Right atrium auricular region (tissue), 2 donors: ENCODE data around the gene ALDH1A1. TPM values are rescaled to one million over a fixed set of nuclear protein-coding genes. Genes with fewer than 3 reads are reported as not detected.
"Not testable (repeated sequence)": the region's sequence is repeated elsewhere in the genome, so short reads cannot be mapped to it uniquely, and the experiment has no call there.

Experiments
- DNase-seq: peaks from one replicate; pipeline ENCODE4 v3.0.0-alpha.2; 2019; ENCODE audit warnings: low spot score
- H3K27ac ChIP-seq, 2 donors: fragments of 200-600 bp; sonication (generic); 1 replicate in 1 of 2; 2 replicates in 1 of 2; pipeline ENCODE4 v1.5.1; 2016 to 2019
- H3K27me3 ChIP-seq, 2 donors: fragments of 200-600 bp; sonication (generic); one replicate each; pipeline versions ENCODE4 v1.5.1 to v1.6.0; 2017 to 2019
- H3K36me3 ChIP-seq: fragments of 200-600 bp; sonication (generic); one replicate; pipeline ENCODE4 v1.5.1; 2016
- H3K4me1 ChIP-seq, 2 donors: fragments of 200-600 bp; sonication (generic); one replicate each; pipeline versions ENCODE4 v1.5.1 to v1.6.0; 2017 to 2019
- H3K4me3 ChIP-seq, 2 donors: fragments of 200-600 bp; sonication (generic); 1 replicate in 1 of 2; 2 replicates in 1 of 2; pipeline ENCODE4 v1.5.1; 2017 to 2019; ENCODE audit warnings: mild to moderate bottlenecking in 1 of 2, moderate library complexity in 1 of 2
- H3K9me3 ChIP-seq, 2 donors: fragments of 200-600 bp; sonication (generic); one replicate each; pipeline ENCODE4 v1.5.1; 2019
- total RNA-seq, 2 donors: library from RNA; depleted of rRNA; stranded (reverse); fragments of >200 nt; gene quantifications; one replicate each; pipeline ENCODE4 v1.1.0, GENCODE V29; 2016
- TF ChIP-seq, protein P1 (sequence below), 2 donors: fragments of 200-600 bp; sonication (generic); IDR thresholded peaks; one replicate each; pipeline ENCODE4 v1.5.1; 2019; ENCODE audit warnings: antibody characterized with exemption in 2 of 2

Gene ALDH1A1
- total RNA-seq, 2 donors from 2014 or later: 24.0 to 32.2 TPM

DNA sequence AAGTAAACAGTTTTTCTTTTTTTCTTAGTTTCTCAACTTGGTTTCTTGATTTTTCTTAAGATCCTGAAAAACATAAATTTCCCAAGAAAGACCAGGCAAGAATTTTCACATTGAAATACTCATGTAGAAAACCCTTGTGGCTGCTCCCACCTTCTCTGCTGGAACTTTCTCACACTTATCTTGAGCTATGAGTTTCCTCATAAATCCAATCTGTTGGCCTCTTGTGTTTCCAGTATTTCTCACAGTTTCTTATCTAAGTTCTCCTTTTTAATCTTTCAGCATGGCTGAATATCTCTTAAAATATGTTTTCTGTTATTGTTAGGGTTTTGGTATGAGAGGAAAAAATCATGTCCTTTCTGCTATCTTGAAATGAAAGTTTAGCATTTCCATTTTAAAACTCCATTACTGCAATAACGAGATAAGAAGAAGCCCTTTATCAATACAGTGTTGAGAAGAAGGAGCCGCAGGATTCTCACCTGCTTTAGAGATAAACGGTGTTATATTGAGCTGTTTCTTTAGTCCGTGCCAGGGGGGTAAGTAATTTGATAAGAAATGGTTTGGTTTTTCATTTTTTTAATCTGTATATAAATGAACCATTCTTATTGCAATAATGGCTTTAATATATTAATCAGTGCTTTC, 89.3 kb downstream of the ALDH1A1 start:
- TF ChIP-seq, protein P1, sequence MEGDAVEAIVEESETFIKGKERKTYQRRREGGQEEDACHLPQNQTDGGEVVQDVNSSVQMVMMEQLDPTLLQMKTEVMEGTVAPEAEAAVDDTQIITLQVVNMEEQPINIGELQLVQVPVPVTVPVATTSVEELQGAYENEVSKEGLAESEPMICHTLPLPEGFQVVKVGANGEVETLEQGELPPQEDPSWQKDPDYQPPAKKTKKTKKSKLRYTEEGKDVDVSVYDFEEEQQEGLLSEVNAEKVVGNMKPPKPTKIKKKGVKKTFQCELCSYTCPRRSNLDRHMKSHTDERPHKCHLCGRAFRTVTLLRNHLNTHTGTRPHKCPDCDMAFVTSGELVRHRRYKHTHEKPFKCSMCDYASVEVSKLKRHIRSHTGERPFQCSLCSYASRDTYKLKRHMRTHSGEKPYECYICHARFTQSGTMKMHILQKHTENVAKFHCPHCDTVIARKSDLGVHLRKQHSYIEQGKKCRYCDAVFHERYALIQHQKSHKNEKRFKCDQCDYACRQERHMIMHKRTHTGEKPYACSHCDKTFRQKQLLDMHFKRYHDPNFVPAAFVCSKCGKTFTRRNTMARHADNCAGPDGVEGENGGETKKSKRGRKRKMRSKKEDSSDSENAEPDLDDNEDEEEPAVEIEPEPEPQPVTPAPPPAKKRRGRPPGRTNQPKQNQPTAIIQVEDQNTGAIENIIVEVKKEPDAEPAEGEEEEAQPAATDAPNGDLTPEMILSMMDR (IDR thresholded peaks at IDR 0.05): no peak
- no peaks in the 10 kb centered on the region for H3K9me3 ChIP-seq
- no peak overlapping the region for H3K4me3 ChIP-seq
- no peaks in the 10 kb centered on the region for H3K27me3 ChIP-seq
- H3K27ac ChIP-seq: no peak overlapping the region
- peaks cover 0 to 5% of the 10 kb centered on the region in 2 donors for H3K4me1 ChIP-seq
- no peak for DNase-seq
- no peaks in the 10 kb centered on the region for H3K36me3 ChIP-seq

DNA sequence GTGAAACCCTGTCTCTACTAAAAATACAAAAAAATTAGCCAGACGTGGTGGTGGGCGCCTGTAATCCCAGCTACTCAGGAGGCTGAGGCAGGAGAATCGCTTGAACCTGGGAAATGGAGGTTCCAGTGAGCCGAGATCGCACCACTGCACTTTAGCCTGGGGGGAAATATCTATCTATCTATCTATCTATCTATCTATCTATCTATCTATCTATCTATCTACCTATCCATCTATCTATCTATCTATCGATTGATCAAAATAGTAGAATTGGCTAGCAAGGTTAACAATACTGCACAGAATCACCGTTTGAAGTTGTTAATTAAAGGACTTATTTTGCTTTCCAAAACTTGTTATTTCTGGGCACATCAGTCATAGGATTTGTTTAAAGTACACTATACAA, 90.1 kb downstream of the ALDH1A1 start:
- not testable (repeated sequence) for H3K27me3 ChIP-seq, H3K36me3 ChIP-seq, H3K9me3 ChIP-seq, DNase-seq, H3K4me3 ChIP-seq, H3K27ac ChIP-seq
- peaks cover 0 to 13% of the 10 kb centered on the region in 2 donors for H3K4me1 ChIP-seq

DNA sequence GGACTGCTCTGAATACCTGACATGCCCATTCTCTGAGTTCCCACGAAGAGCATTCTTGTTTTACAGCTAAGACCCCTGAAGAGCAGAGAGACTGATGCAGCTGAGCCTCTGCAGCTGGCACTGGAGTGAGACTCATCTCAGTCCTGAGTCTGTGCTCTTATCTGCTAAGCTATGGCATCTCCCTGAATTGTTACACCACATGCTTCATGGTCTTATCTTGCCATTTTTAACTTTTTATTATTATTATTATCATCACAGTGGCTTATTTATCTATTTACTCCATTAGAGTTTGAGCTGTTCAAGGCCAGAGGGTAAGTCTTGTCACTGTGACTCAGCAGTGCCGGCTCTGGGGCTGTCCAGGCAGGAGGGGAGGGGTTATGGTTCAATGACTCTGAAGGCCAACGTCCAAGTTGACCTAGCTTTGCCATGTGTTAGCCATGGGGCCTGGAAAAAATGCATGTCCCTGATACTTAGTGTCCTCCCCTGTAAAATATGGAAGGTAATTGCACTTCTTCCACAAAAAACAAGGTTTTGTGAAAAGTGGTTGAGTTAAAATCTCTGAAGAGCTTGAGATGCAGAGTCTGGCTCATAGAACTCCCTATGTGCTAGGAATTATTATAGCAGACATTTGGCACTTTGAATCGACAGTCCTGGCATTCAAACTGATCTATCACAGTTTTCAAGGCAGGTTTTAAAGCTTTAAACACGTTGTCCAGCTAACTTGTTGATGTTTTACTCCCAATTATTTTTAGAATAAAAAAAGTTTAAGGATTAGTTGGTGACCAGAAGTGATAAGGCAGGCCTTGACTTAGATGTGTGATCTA, 94.6 kb downstream of the ALDH1A1 start:
- Histone ChIP-seq H3K27me3 (no peaks in the 10 kb centered on the region), H3K36me3 (no peaks in the 10 kb centered on the region), H3K9me3 (no peaks in the 10 kb centered on the region), H3K4me3 (no peak overlapping the region), H3K27ac (peak overlapping the region; percentile 32 to 34), H3K4me1 (peaks cover 0 to 20% of the 10 kb centered on the region in 2 donors)
- TF ChIP-seq, protein P1 (IDR thresholded peaks at IDR 0.05): no peak
- DNase-seq: no peak

DNA sequence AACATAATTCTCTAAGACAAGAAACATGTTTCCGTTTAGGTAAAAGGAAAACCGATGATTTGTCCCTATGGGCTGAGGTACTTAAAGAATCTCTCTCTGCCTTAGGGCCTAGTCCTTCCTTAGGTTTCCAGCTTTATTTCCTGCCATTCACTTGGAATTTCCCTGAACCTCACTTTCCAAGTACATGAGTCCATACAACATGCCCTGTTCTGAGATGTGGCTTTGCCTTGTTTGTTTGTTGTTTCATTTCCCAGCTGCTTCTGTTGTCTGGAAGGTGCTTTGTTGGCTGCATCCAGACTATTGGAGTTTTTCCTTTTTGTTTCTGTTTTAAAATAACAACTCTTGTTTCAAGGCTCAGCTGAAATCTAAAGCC, 95.2 kb downstream of the ALDH1A1 start:
- Histone ChIP-seq H3K4me3 (no peak overlapping the region), H3K4me1 (peaks cover 0 to 20% of the 10 kb centered on the region in 2 donors), H3K27me3 (no peaks in the 10 kb centered on the region), H3K36me3 (no peaks in the 10 kb centered on the region), H3K9me3 (no peaks in the 10 kb centered on the region), H3K27ac (peak overlapping the region; percentile 32 to 34)
- no peak for DNase-seq
- TF ChIP-seq, protein P1 (IDR thresholded peaks at IDR 0.05): no peak

DNA sequence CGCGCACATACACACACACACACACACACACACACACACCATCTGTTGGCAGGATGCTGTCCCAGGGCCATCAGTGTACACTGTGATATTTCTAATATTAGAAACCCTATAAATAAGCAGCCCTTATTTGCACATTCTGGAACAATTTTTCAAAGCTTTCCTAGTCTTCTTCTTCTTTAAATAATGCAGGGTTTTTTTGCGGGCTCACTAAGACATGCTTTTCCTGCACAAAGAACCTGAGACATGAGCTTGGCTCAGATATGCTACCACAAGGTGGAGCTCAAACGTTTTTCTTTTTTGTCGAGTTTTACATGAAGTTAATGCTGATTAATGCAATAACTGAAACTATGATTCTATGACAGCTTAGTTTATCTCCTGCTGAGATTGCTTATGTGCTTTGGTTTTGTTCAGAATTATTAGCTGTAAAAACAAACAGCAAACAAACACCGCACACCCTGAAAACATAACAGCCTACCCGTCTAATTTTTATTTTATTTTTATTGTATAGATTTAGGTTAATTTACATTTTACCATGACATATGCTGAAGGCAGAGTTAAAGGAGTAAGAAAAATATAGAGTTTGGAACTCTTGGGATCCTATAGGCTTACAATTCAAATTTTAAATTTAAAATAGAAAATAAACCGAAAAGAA, 95.8 kb downstream of the ALDH1A1 start:
- no peaks in the 10 kb centered on the region for H3K9me3 ChIP-seq
- no peaks in the 10 kb centered on the region for H3K36me3 ChIP-seq
- no peaks in the 10 kb centered on the region for H3K27me3 ChIP-seq
- TF ChIP-seq, protein P1 (IDR thresholded peaks at IDR 0.05): peak; percentile 41 to 77
- H3K4me1 ChIP-seq: peaks cover 0 to 20% of the 10 kb centered on the region in 2 donors
- H3K4me3 ChIP-seq: no peak overlapping the region
- H3K27ac ChIP-seq: peak overlapping the region; percentile 32 to 34
- no peak for DNase-seq

DNA sequence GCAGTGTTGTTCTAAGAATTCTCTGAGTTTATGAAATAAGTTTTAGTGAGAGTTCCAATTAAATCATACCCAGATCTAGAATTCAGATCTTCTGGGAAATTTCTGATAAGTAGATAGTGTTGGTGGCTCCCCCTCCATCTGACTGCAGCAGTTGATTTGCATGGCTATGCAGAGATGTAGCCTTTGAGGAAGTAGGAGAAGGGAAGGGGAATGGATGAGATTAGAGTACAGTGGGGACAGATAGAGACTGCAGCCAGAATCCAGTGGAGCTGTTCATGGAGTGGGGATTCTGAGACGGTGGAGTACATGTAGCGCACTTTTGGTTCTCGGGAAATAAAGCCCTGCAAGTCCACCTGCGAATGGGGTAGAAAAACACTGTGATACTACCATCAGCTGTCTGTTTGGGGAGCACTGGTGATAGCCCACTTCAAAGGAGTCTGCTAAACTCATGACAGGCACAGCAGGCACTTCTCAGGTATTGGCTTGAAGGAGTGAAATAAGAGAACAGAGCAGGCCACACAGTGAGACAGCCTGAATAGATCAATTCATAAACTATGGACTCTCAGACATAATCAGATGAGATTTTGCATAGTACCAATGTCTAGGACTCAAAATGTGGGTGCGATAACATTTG, 96.8 kb downstream of the ALDH1A1 start:
- Histone ChIP-seq H3K4me3 (no peak overlapping the region), H3K9me3 (no peaks in the 10 kb centered on the region), H3K27me3 (no peaks in the 10 kb centered on the region), H3K27ac (no peak overlapping the region), H3K36me3 (no peaks in the 10 kb centered on the region), H3K4me1 (peaks cover 0 to 20% of the 10 kb centered on the region in 2 donors)
- no peak for DNase-seq
- TF ChIP-seq, protein P1 (IDR thresholded peaks at IDR 0.05): no peak
